H1 (cell line): ENCODE results near the gene CNN3. TPM values are rescaled to one million over a fixed set of nuclear protein-coding genes. Genes with fewer than 3 reads are reported as not detected.

ENCODE experiments used
- CTCF ChIA-PET: fragments of 300-600 bp; sonication (Branson Sonifier 250); formaldehyde crosslinking; loops from one replicate; lab custom pipeline; 2021; ENCODE audit not compliant: partially characterized antibody; lab: Charles Lee
- POLR2A ChIA-PET: fragments of 300-600 bp; sonication (Branson Sonifier 250); formaldehyde crosslinking; loops from one replicate; lab custom pipeline; 2021; ENCODE audit warnings: inconsistent platforms; ENCODE audit not compliant: partially characterized antibody; lab: Charles Lee
- DNase-seq, 2 experiments: peaks; one replicate each; pipeline versions ENCODE4 v3.0.0 to v3.0.0-alpha.2; 2010 to 2022; ENCODE audit warnings: low spot score in 2 of 2, low read depth in 1 of 2, mixed read lengths in 1 of 2
- FAIRE-seq: peaks from 2 replicates; lab custom pipeline; 2011; peaks lifted over from hg19 to GRCh38; lab: Jason Lieb, UNC
- H2AFZ ChIP-seq: 2 replicates; pipeline ENCODE4 v1.8.1; 2012; ENCODE audit warnings: low read length, inconsistent platforms
- H2AK5ac ChIP-seq: 2 replicates; pipeline ENCODE4 v1.6.1; 2013; ENCODE audit warnings: low read depth, low read length
- H2BK120ac ChIP-seq: replicated peaks from 2 replicates; pipeline ENCODE3; 2013; ENCODE audit warnings: low read depth, low read length, inconsistent platforms
- H2BK12ac ChIP-seq: 2 replicates; pipeline ENCODE4 v1.6.1; 2013; ENCODE audit warnings: low read depth, low read length
- H2BK15ac ChIP-seq: 2 replicates; pipeline ENCODE4 v1.6.1; 2013; ENCODE audit warnings: low read length
- H2BK20ac ChIP-seq: 2 replicates; pipeline ENCODE4 v1.6.1; 2013; ENCODE audit warnings: low read length
- H2BK5ac ChIP-seq: 2 replicates; pipeline ENCODE4 v1.6.1; 2013; ENCODE audit warnings: low read depth, low read length
- H3K14ac ChIP-seq: 2 replicates; pipeline ENCODE4 v1.6.1; 2013; ENCODE audit warnings: inconsistent platforms; ENCODE audit not compliant: insufficient read length
- H3K18ac ChIP-seq: 2 replicates; pipeline ENCODE4 v1.6.1; 2013; ENCODE audit warnings: low read length; ENCODE audit errors: extremely low read depth
- H3K23ac ChIP-seq: 2 replicates; pipeline ENCODE4 v1.6.1; 2013; ENCODE audit warnings: inconsistent platforms; ENCODE audit not compliant: insufficient read length
- H3K23me2 ChIP-seq: 2 replicates; pipeline ENCODE4 v1.6.1; 2013; ENCODE audit warnings: low read depth, low read length
- H3K27ac ChIP-seq: 2 replicates; pipeline ENCODE4 v1.6.1; 2011; ENCODE audit warnings: low read depth, low read length, inconsistent platforms
- H3K27me3 ChIP-seq, 4 experiments: replicated peaks in 1 of 4; 1 replicate in 1 of 4; 2 replicates in 3 of 4; pipeline versions ENCODE4 v1.6.1 to v1.8.1; 2011 to 2013; ENCODE audit warnings: low read length in 3 of 4, mild to moderate bottlenecking in 3 of 4, inconsistent platforms in 2 of 4, mixed read lengths in 2 of 4, moderate library complexity in 1 of 4; ENCODE audit not compliant: control insufficient read depth in 3 of 4, insufficient read depth in 3 of 4; ENCODE audit errors: extremely low read depth in 1 of 4
- H3K36me3 ChIP-seq, 4 experiments: 2 replicates each; pipeline versions ENCODE4 v1.6.1 to v1.8.1; 2011 to 2013; ENCODE audit warnings: mild to moderate bottlenecking in 4 of 4, low read length in 3 of 4, moderate library complexity in 2 of 4, control low read depth in 1 of 4, inconsistent platforms in 1 of 4; ENCODE audit not compliant: insufficient read depth in 4 of 4, control insufficient read depth in 2 of 4
- H3K4ac ChIP-seq: replicated peaks from 2 replicates; pipeline ENCODE3; 2013; ENCODE audit warnings: low read length, low read depth, mixed read lengths, inconsistent platforms; ENCODE audit not compliant: insufficient read length
- H3K4me1 ChIP-seq, 4 experiments: replicated peaks in 1 of 4; 1 replicate in 1 of 4; 2 replicates in 3 of 4; pipeline versions ENCODE4 v1.6.1 to v1.8.1; 2011 to 2013; ENCODE audit warnings: low read length in 3 of 4, inconsistent platforms in 2 of 4, mixed read lengths in 1 of 4; ENCODE audit not compliant: insufficient read depth in 4 of 4, control insufficient read depth in 3 of 4
- H3K4me2 ChIP-seq, 2 experiments: 2 replicates each; pipeline versions ENCODE4 v1.6.1 to v1.8.1; 2011 to 2013; ENCODE audit warnings: low read depth in 2 of 2, low read length in 2 of 2, control low read depth in 1 of 2, inconsistent platforms in 1 of 2, mild to moderate bottlenecking in 1 of 2; ENCODE audit not compliant: insufficient read depth in 1 of 2
- H3K4me3 ChIP-seq, 4 experiments: fragments of 200-600, 300-600 bp in 1 of 4; sonication (generic), shearing (Covaris generic), sonication (Bioruptor Twin) in 1 of 4; 2 replicates each; pipeline versions ENCODE4 v1.5.1 to v1.8.1; 2011 to 2016; ENCODE audit warnings: low read length in 4 of 4, low read depth in 3 of 4, control low read depth in 2 of 4, inconsistent platforms in 2 of 4, mild to moderate bottlenecking in 2 of 4, mixed read lengths in 1 of 4, moderate library complexity in 1 of 4; ENCODE audit not compliant: insufficient read depth in 2 of 4; ENCODE audit errors: extremely low read depth in 1 of 4
- H3K56ac ChIP-seq: replicated peaks from 2 replicates; pipeline ENCODE3; 2013; ENCODE audit warnings: low read depth, mild to moderate bottlenecking, mixed read lengths, low read length, inconsistent platforms; ENCODE audit not compliant: insufficient read length
- H3K79me1 ChIP-seq: 2 replicates; pipeline ENCODE4 v1.6.1; 2013; ENCODE audit warnings: low read depth, low read length, control low read depth
- H3K79me2 ChIP-seq, 2 experiments: 2 replicates each; pipeline versions ENCODE4 v1.6.1 to v1.8.1; 2012 to 2013; ENCODE audit warnings: low read length in 2 of 2, mild to moderate bottlenecking in 2 of 2, inconsistent platforms in 1 of 2; ENCODE audit not compliant: insufficient read depth in 2 of 2, control insufficient read depth in 1 of 2
- H3K9ac ChIP-seq, 4 experiments: replicated peaks in 1 of 4; 1 replicate in 1 of 4; 2 replicates in 3 of 4; pipeline versions ENCODE4 v1.6.1 to v1.8.1; 2011 to 2013; ENCODE audit warnings: low read depth in 3 of 4, low read length in 3 of 4, control low read depth in 2 of 4, mild to moderate bottlenecking in 2 of 4, moderate library complexity in 2 of 4, inconsistent platforms in 1 of 4; ENCODE audit errors: extremely low read depth in 1 of 4
- H3K9me3 ChIP-seq, 2 experiments: 2 replicates each; pipeline versions ENCODE4 v1.6.1 to v1.8.1; 2012 to 2013; ENCODE audit warnings: mild to moderate bottlenecking in 2 of 2, moderate library complexity in 2 of 2, control low read depth in 1 of 2, inconsistent platforms in 1 of 2, low read depth in 1 of 2, low read length in 1 of 2, mixed read lengths in 1 of 2; ENCODE audit not compliant: insufficient read depth in 2 of 2
- H4K20me1 ChIP-seq, 2 experiments: replicated peaks in 1 of 2; 2 replicates each; pipeline versions ENCODE3 to v1.8.1; 2011 to 2013; ENCODE audit warnings: inconsistent platforms in 2 of 2, low read length in 2 of 2, mild to moderate bottlenecking in 1 of 2; ENCODE audit not compliant: insufficient read depth in 2 of 2, control insufficient read depth in 1 of 2
- H4K5ac ChIP-seq: 2 replicates; pipeline ENCODE4 v1.6.1; 2013; ENCODE audit warnings: low read length, low read depth, mixed read lengths, inconsistent platforms; ENCODE audit not compliant: insufficient read length
- H4K8ac ChIP-seq: 2 replicates; pipeline ENCODE4 v1.8.0; 2013; ENCODE audit warnings: mild to moderate bottlenecking, moderate library complexity, low read length, inconsistent platforms; ENCODE audit not compliant: insufficient read depth; ENCODE audit errors: extremely low read depth
- H4K91ac ChIP-seq: replicated peaks from 2 replicates; pipeline ENCODE3; 2013; ENCODE audit warnings: low read length, mixed read lengths, inconsistent platforms; ENCODE audit not compliant: insufficient read length
- CHD2 ChIP-seq: IDR thresholded peaks from 2 replicates; pipeline ENCODE4 v1.6.1; 2012; ENCODE audit warnings: low read length, improper control_type of control experiment
- E2F6 ChIP-seq: IDR thresholded peaks from 2 replicates; pipeline ENCODE4 v1.6.1; 2012; ENCODE audit warnings: inconsistent platforms
- GTF2F1 ChIP-seq: IDR thresholded peaks from 2 replicates; pipeline ENCODE4 v1.6.1; 2012; ENCODE audit warnings: low read depth, low read length, improper control_type of control experiment, borderline replicate concordance
- KDM4A ChIP-seq: IDR thresholded peaks from one replicate; pipeline ENCODE4 v1.7.1; 2012; ENCODE audit warnings: low read depth, mild to moderate bottlenecking, moderate library complexity, low read length, inconsistent platforms; ENCODE audit not compliant: severe bottlenecking
- WGBS, 2 experiments: shearing (Covaris generic) in 1 of 2; methylation state at CpG; one replicate each; pipeline versions ENCODE4 v1.1.6 to v1.1.7; 2013 to 2015; ENCODE audit warnings: low lambda C conversion rate in 2 of 2, mixed read lengths in 2 of 2, inconsistent platforms in 1 of 2, low coverage in 1 of 2, missing lambda C conversion rate in 1 of 2; ENCODE audit not compliant: insufficient replicate concordance in 2 of 2, insufficient coverage in 1 of 2, insufficient read length in 1 of 2; ENCODE audit errors: extremely low coverage in 1 of 2, missing lambda C conversion rate in 1 of 2; 5-methylcytosine and 5-hydroxymethylcytosine counted together
- polyA plus RNA-seq, 7 experiments: library from polyadenylated mRNA; depleted of rRNA in 3 of 7; stranded (reverse) in 5 of 7; unstranded in 2 of 7; fragments of >200 nt in 5 of 7; fragments of 200-250 nt in 2 of 7; gene quantifications; 1 replicate in 5 of 7; 2 replicates in 1 of 7; 4 replicates in 1 of 7; pipeline versions ENCODE4 v1.2.1 to v1.2.3, GENCODE V29; 2011 to 2013; ENCODE audit warnings: missing spikeins in 2 of 7, mixed read lengths in 2 of 7
- total RNA-seq: library from RNA; stranded (reverse); fragmentation: NEBNext Ultra II Directional; extraction: Animal tissue kit (Norgen Biotek cat#: 25700); gene quantifications from 2 replicates; pipeline ENCODE4 v1.2.1, GENCODE V29; 2021

Gene CNN3
- total and polyA plus RNA-seq, 2 of the 8 experiments (the other 6 are each of a cell fraction or from before 2014, with no cell fraction given), result 134 to 266 TPM

DNA sequence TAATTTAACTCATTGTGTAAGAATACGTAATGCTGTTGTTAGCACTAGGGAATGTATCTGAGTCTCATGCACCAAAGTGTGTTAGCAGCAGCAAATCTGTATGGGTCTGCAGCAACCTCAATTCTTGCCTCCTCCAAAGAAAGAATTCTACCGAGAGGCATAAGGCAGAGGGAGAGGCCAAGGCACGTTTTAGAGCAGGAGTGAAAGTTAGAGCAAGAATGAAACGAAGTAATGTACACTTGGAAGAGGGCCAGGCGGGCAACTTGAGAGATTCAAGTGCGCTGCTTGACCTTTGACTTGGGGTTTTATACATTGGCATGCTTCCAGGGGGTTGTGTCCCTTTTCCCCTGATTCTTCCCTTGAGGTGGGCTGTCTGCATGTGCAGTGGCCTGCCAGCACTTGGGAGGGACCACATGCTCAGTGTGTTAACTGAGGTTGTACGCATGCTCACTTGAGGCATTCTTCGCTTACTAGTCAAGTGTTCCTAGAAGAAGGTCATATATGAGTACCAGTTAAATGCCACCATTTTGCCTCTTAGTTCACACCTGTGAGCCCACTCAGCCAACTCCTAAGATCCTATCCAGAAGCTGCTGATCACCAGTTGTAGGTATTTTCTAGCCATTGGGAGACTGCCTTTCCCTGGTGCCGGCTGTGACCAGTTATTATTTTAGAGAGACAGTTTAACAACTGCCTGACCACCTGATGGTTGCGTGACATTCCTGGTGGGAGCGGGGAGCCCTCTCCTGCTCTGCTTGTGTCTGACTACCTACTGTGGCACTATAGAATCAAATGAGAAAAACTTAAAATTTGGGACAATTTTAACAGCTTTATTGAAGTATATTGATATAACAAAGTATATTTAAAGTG lies 2.7 kb upstream of the CNN3 start:
- Histone ChIP-seq H3K4ac (no peak overlapping the region), H2AK5ac (no peak overlapping the region), H3K79me2 (peaks cover 7 to 45% of the 10 kb centered on the region in 2 experiments), H3K27me3 (no peaks in the 10 kb centered on the region), H3K23me2 (peaks cover 7% of the 10 kb centered on the region), H3K9me3 (no peaks in the 10 kb centered on the region), H3K27ac (no peak overlapping the region), H4K91ac (no peak overlapping the region), H2BK15ac (no peak overlapping the region), H2BK20ac (no peak overlapping the region), H3K79me1 (peaks cover 6% of the 10 kb centered on the region), H4K8ac (no peak overlapping the region), H2BK12ac (no peak overlapping the region; the same call in 1 of the 2 replicates), H3K9ac (no peak overlapping the region), H2AFZ (no peak overlapping the region), H3K4me3 (peak overlapping the region in 3 of 4 experiments; percentile 5 to 98 (median 12); a peak in 3 of 8 replicates), H3K56ac (no peak overlapping the region), H4K5ac (no peak overlapping the region), H2BK120ac (no peak overlapping the region), H3K23ac (no peak overlapping the region), H3K36me3 (peaks cover 0 to 6% (median 2%) of the 10 kb centered on the region in 4 experiments; a peak in 3 of 8 replicates), H3K4me2 (peak overlapping the region; percentile 76 to 85), H3K18ac (0 out of 2 replicates have a peak overlapping the region, but pooled peaks have one; percentile 39), H3K14ac (no peak overlapping the region), H3K4me1 (peaks cover under 1 to 15% (median 11%) of the 10 kb centered on the region in 4 experiments; a peak in 4 of 7 replicates), H2BK5ac (no peak overlapping the region), H4K20me1 (peaks cover 7 to 8% of the 10 kb centered on the region in 2 experiments)
- FAIRE-seq (no peak), DNase-seq (no peak)
- WGBS, 2 experiments, result 89% methylated on average over 11 of the region's 11 CpGs; no CpG with 5 or more reads in 1 of the 2 experiments
- POLR2A ChIA-PET, result interaction anchor here (1.0 kb wide), 1 partner anchor 19 kb away, joined by 3 read pairs; no protein-coding TSS in a partner anchor
- CTCF ChIA-PET, result no interaction called here
- TF ChIP-seq CHD2 (no peak), GTF2F1 (no peak), E2F6 (0 out of 2 replicates have a peak, but pooled peaks have one; percentile 26), KDM4A (no peak)
